ENCODE data around the gene TRAF3.
"Not testable (repeated sequence)": the region's sequence is repeated elsewhere in the genome, so short reads cannot be mapped to it uniquely, and the experiment has no call there.

TRAF3 gene

GRCh38 chr14:102752239-102752847 lies 24.9 kb upstream of the TRAF3 start:
- no peak for DNase-seq

GRCh38 chr14:102754370-102755262 lies 22.6 kb upstream of the TRAF3 start:
- DNase-seq, result no peak

- DNase-seq, result no peak
Observed at GRCh38 chr14:102757646-102758045, 19.6 kb upstream of the TRAF3 start.

- DNase-seq, result no peak
Observed at GRCh38 chr14:102758087-102758486, 19.2 kb upstream of the TRAF3 start.

GRCh38 chr14:102759456-102760187 lies 17.6 kb upstream of the TRAF3 start:
- no peak for DNase-seq

- no peak for DNase-seq
Observed at GRCh38 chr14:102760496-102761193, 16.6 kb upstream of the TRAF3 start.

- no peak for DNase-seq
Observed at GRCh38 chr14:102761206-102761605, 16.0 kb upstream of the TRAF3 start.

- no peak for DNase-seq
Observed at GRCh38 chr14:102764220-102764671, 13.0 kb upstream of the TRAF3 start.

GRCh38 chr14:102765770-102766169 lies 11.5 kb upstream of the TRAF3 start:
- DNase-seq, result not testable (repeated sequence)

GRCh38 chr14:102768223-102769048 lies 8.8 kb upstream of the TRAF3 start:
- DNase-seq, result no peak

GRCh38 chr14:102769049-102769327 lies 8.3 kb upstream of the TRAF3 start:
- no peak for DNase-seq

GRCh38 chr14:102770147-102771123 lies 6.8 kb upstream of the TRAF3 start:
- no peak for DNase-seq

GRCh38 chr14:102771144-102771543 lies 6.1 kb upstream of the TRAF3 start:
- no peak for DNase-seq

- DNase-seq, result no peak
Observed at GRCh38 chr14:102772781-102773570, 4.3 kb upstream of the TRAF3 start.

- peak; percentile 82 for DNase-seq
Observed at GRCh38 chr14:102774391-102775153, 2.7 kb upstream of the TRAF3 start.

- DNase-seq, result no peak
Observed at GRCh38 chr14:102775855-102776760, 1.1 kb upstream of the TRAF3 start.

GRCh38 chr14:102777711-102778337 lies 575 bp downstream of the TRAF3 start:
- DNase-seq, result no peak

All from central memory CD4-positive, alpha-beta T cell (primary cell).